GM18520 (cell line): ENCODE results near the gene KCTD19.
"Not testable (repeated sequence)": the region's sequence is repeated elsewhere in the genome, so short reads cannot be mapped to it uniquely, and the experiment has no call there.

ENCODE experiments used
- ATAC-seq: cut with Tn5 transposase; IDR thresholded peaks from one replicate; pipeline ENCODE4 v1.9.1; 2021; ENCODE audit not compliant: unreplicated experiment

The KCTD19 gene

DNA sequence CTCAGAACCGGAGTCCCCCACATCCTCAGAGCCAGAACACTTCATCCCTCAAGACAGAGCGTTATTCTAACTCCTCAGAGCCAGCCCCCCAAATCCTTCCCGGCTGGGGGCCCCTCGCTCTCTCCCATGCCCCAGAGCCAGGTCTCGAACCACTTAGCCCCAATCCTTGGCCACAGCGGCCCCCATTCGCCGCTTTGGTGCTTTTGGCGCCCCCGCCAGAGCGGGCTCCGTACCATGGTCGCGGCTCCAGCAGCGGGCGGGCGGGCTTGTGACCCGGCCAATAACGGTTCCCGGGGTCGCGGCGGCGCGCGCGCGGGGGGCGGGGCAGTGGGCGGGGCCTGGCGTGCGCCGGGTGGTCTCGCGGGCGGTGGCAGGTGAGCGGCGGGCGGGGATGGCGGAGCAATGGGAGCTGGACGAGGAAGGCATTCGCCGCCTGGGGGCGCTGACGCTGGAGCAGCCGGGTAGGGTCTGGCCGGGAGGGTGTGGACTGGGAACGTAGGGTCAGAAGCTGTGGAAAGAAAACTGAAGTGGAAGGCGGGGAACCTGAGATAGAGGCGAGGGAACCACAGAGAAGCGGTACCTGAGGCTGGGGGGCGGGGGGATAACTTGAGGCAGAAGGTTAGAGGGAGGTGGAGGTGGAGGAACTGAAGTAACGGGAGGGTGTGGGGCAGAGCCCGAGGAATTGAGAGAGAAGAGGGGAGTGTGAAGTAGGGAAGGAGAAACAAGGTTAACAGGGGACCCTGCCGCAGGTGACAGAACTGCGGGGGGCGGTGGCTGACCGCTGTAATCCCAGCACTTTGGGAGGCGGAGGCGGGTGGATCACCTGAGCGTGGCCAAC is at the start of gene KCTD19, which contains the start of gene LRRC36:
Gene KCTD19, minus strand, starts transcription at position 270 of the 838 bp plus-strand sequence. Its CDS starts 34 bp downstream, at position 236.
Gene LRRC36, plus strand, starts transcription at position 344 of the 838 bp plus-strand sequence. Its CDS starts 48 bp downstream, at position 392.
- no peak for ATAC-seq

DNA sequence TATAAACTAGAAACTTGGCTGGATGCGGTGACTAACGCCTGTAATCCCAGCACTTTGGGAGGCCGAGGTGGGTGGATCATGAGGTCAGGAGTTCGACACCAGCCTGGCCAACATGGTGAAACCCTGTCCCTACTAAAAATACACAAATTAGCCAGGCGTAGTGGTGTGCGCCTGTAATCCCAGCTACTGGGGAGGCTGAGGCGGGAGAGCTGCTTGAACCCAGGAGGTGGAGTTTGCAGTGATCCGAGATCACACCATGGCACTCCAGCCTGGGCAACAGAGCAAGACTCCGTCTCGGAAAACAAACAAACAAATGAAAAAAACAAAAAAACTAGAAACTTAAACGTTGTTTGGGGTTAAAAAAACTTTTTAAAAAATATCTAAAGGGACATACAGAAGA is 49.5 kb upstream of the KCTD19 start:
- not testable (repeated sequence) for ATAC-seq

DNA sequence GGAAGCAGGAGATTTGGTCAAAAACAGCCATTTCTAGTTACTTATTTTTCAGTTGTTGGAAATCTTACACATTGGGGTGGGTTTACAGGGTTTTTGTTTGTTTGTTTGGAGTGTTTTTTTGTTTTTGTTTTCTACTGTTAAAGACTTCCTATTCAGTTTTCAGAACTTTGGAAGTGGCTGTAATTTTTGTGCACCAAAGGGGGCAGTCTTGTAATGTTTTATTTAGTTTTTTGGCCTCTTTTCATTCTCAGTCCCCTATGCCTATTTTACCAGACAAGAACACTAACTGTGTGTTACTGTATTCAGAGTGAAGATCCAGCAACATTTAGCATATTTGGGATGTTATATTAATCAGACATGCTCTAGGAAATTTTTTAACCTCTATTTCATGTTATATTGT is 46.1 kb upstream of the KCTD19 start:
- ATAC-seq = no peak

DNA sequence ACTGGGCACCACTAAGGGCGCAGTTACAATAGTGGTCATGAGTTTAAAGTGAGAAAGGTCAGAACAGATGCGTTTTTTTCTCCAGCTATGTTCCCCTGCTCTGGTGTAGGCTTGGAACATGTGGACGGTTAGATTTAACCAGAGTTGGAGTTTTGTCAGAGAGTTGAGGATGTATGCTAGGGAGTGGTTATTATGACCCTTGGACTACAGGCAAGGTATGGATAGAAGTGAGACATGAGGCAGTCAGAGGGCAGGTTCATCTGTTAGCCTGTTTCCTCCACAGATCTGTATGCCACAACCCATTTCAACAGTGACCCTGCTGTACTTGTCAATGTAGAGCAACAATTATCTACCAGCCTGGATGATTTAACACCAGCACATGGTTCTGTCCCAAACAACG is 44.1 kb upstream of the KCTD19 start:
- ATAC-seq = no peak

DNA sequence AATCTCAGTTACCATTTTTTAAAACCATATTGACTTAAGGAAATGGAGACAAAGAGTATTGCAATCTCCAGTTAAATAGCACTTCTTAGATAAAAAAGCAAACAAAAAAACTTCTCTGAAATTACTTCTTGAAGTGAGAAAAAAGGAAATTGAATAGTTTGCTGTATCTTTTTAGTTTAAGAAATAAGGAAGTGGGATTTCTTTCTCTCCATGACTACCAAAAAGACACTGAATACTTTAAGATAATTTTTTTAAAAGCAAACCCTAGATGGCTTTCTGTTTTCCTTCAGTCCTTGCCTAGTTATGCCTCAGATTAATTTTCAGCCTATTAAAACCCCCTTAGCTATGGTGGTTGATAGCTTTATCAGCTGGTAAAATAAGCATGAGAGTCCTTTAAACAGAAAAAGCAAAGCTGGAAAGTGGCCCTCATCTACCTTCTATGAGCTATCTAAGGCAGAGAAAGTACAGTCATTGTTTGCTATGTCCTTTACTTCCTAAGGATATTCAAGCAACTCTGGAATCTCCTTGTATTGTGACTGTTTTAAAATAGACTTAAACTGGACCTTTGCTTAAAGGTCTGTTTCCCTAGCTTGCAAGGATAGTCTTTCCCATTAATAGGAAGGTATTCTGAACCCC is 38.2 kb upstream of the KCTD19 start:
- ATAC-seq = no peak

DNA sequence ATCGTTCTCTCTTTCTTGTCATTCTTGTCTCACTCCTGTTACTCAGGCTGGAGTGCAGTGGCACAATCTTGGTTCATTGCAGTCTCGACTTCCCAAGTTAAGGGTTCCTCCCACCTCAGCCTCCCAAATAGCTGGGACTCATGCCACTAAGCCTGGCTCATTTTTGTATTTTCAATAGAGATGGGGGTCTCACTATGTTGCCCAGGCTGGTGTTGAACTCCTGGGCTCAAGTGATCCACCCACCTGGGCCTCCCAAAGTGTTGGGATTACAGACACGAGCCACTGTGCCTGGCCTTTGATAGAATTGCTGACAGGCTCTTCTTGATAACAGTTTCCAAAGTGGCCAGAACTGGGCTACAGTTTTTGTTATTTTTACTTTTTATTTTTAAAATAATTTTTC is 34.5 kb upstream of the KCTD19 start:
- ATAC-seq = no peak

DNA sequence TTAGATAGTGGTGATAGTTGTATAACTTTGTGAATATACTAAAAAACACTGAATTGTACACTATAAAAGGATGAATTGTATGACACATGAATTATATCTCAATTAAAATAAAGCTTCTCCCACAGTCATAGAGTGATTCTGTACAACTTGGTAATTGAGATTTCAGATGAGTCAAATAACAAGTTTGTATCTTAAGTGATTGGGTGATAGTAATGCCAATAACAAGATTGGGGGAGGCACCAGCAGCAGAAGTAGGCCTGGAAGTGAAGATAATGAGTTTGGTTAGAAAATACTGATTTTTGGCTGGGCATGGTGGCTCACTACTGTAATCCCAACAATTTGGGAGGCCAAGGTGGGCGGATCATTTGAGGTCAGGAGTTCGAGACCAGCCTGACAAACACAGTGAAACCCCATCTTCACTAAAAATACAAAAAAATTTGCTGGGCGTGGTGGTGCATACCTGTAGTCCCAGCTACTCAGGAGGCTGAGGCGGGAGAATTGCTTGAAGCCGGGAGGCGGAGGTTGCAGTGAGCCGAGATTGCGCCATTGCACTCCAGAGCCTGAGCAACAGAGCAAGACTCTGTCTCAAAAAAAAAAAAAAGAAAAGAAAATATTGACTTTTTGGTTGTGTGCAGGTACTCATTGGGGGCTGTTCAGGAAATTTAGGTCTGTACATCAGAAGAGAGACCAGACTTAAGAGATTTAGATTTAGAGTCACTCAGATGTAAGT is 33.2 kb upstream of the KCTD19 start:
- not testable (repeated sequence) for ATAC-seq

DNA sequence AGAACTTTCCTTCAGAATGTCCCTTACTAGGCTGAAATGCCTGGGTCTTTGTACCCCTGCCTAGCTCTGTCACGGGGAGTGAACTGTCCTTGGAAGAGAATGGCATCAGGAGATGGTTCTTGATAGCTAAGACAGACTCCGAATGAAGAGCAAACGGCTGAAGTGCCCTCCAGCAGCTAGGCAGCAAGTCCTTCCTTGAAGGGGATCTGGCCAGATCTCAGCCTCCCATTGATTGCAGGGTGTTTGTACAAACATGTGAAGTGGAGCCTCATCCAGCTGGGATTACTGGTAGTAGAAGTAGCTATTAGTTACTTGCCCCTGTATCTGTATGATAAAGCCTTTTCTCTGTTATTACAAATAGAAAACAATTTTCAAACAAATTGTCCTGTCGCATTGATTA is 31.0 kb upstream of the KCTD19 start:
- no peak for ATAC-seq

DNA sequence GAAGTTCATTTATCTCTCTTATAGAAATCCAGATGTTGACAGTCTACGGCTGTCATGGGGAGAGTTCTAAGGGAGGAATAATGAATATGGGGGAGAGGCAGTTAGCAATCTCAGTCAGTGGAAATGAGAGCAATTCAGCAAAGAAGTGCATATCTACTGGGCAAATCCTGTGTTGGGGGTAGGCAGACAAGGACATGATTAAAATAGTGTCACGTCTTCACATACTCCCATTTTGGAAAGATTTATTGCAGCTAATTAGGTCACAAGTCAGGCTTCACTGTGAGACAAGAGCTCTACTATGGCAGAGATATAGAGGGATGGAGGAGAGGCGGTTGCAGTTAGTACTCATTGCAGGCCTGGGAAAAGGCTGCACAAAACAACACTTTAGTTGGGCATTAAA is 29.9 kb upstream of the KCTD19 start:
- ATAC-seq = no peak

DNA sequence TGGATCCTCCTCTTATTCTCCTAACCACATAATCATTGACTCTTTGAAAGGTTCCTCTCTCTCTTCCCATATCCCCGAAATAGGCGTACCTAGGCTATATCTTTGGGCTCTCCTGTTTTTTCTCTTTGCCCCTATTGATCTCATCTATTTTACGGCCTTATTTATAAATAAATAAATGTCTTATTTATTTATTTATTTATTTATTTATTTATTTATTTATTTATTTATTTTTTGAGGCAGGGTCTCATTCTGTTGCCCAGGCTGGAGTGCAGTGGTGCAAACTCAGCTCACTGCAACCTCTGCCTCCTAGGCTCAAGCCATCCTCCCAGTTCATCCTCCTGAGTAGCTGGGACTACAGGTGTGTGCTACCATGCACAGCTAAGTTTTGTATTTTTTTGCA is 25.9 kb upstream of the KCTD19 start:
- not testable (repeated sequence) for ATAC-seq

DNA sequence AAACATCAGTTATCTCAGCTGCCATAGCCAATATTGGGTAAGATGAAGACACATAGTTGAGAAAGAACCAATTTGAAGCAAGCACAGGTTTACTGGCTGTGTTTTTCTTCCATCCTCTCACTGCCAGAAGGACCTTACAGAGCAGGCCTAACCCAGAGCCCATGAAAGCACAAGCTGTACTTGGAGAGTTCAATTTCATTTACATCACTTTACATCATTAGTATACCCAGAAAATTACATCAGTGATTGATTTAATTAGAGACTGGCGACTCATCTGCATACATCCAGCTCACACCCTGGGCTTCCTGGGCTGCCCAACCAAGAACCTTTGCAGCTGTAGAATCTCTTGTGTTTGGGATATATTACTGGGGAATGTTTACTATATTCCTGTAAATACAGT is 23.8 kb upstream of the KCTD19 start:
- ATAC-seq = no peak

DNA sequence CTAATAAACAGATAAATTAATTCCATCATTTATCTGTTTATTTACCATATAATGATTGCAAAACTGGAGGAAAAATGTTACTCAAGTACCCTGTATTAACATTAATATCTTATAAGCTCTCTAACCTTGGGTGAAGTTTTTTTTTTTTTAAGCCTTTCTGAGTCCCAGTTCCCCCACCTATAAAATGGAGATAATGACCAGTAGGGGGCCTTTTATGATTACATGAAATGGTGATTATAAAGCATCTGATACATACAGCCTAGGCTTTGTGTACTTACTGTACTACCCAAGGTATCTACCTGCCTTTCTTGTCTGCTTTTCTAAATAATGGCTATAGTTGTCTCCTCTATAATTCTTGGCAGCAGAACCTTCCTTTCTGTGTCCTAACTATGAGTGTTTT is 22.6 kb upstream of the KCTD19 start:
- no peak for ATAC-seq

DNA sequence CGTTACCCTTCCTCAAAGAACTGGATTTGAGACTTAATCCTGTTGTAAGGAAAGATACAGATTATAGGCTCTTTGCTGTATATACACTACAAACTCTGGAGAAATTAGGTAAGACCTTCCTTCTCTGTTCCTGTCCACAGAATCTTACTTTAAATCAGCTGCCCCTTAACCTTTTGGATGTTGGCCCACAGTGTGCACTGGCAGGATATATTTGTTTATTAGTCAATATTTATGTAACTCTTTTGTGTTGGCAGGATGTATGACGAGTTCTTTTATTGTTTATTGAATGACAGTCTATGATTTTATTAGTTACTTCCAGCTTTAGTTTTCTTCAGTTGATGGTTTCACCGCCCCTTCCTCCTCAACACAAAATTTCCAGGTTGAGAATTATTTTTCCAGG is 19.8 kb upstream of the KCTD19 start:
- no peak for ATAC-seq

DNA sequence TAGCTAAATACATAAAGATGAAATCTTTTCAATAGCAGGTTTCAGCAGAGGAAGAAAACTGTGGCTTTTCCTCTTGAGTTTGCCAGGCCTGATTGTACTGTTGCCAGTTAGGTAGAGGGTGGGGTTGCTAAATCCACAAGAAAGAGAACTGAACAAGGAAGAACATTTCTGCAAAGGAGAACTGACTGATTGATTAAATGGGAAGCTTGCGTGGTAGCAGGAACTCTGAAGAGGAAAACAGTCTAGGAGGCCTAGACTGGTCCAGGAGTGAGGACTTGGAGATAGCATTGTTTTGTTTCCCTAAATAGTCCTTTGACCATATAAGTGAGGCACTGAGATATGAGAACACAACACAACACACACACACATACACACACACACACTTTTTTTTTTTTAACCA is 18.9 kb upstream of the KCTD19 start:
- ATAC-seq = no peak

DNA sequence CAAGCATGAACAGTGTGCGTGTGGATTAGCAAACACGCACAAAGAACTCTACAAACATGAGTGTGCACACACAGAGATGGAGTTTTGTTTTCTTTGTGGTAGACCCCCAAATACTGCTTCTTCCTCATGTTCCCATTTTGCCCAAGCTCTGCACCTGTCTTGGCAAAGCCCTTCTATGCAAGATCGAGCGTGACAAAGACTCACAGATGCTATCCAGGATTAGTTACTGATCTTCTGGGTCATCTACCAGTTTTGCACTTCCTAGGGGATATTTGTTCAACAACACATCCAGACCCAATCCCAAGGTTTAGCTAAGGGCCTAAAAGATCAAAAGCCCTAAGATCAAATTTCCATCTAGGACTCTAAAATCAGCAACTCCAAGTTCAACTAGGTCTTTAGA is 16.1 kb upstream of the KCTD19 start:
- ATAC-seq = no peak

DNA sequence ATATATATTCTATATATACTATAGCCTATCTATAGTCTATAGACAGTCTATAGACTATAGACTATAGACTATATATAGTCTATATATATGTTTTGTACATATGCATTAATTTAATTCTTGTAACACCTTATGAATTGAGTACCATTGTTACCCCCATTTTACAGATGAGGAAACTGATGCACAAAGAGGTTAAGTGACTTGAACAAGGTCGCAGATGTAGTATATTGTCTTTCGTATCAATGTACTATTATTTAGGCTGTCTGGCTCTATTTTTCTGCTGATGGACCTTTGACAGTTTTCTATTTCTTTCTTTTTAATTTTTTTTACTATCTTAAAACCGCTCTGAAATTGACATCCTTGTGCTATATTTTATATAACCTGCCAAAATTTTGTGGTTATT is 14.7 kb upstream of the KCTD19 start:
- ATAC-seq = no peak

DNA sequence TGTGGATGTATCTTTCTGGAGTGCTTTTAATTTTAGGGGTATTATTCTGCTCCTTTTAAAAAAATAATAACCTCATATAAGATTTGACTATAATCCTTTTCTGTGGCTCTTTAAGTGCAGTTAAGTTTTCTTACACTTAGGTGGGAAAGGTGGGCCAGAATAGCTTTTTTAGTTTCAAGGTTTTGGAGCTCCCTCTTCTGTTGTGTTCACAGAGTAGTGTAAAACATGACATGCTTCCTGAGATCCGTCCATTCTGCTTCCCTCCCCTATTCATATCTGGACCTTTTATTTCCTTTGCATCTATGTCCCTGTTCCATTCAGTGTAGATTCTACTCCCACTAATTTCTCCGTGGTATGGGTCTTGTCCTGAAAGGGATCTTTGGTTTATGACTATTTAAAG is 12.9 kb upstream of the KCTD19 start:
- no peak for ATAC-seq

DNA sequence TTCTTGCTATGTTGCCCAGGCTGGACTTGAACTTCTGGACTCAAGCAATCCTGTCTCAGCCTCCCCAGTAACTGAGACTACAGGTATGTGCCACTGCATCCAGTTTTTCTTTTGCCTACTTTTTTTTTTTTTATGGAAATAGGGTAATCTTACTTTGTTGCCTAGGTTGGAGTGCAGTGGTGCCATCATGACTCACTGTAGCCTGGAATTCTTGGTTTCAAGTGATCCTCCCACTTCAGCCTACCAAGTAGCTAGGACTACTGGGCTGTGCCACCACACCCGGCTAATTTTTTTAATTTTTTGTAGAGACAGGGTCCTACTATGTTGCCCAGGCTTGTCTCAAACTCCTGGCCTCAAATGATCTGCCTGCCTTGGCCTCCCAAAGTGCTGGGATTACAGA is 10.1 kb upstream of the KCTD19 start:
- ATAC-seq = no peak

DNA sequence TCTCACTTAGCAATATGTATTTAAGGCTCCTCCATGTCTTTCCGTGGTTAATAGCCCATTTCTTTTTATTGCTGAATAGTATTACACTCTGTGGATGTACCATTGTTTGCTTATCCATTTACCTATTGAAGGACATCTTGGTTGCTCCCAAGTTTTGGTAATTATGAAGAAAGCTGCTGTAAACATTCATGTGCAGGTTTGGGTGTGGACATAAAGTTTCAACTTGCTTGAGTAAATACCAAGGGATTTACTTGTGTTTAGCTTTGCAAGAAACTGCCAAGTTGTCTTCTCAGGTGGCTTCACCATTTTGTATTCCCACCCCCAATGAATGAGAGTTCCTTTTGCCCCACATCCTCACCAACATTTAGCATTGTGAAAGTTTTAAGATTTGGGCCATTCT is 9.6 kb upstream of the KCTD19 start:
- ATAC-seq = no peak

DNA sequence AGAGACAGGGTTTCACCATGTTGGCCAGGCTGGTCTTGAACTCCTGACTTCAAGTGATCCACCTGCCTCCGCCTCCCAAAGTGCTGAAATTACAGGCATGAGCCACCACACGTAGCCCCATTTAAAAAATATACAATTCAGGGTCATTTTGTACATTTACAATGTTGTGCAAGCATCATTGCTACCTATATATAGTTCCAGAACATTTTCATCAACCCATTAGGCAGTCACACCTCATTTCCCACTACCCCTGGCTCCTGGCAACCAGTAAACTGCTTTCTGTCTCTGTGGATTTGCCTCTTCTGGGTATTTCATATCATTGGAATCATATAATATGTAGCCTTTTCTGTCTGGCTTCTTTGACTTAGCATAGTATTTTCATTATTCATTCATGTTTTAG is 6.8 kb upstream of the KCTD19 start:
- no peak for ATAC-seq

DNA sequence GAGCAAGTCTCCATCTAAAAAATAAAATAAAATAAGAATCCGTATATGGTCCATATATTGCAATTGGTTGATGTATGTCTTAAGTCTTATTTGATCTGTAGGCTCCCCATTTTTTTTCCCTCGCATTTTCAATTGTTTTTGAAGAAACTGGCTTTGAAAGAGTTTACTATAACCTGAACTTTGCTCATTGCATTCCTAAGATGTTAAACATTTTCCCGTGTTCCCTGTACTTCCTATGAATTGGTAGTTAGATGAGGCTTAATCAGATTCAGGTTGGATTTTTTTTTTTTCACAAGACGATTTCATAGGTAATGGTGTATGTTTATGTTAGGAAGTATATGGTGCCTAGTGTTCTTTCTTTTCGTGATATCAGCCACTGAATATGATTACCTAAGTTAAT is 3.4 kb upstream of the KCTD19 start:
- no peak for ATAC-seq

DNA sequence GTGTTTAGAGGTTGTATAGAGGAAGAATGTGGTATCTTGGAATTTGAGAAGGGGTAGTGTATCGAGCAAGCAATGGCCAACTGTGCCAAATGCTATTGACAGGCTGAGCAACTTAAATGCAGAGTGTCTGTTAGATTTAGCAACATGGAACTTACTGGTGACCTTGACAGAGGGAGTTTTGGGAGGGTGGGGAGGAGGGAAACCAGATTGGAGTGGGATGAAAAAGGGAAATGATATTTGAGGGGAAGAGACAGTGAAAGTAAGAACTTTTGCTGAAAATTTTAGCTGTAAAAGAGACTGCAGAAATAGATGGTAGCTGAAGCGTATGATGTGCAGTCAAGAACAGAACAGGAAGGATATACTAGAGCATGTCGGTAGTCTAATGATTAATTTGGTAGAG is 1.2 kb upstream of the KCTD19 start:
- ATAC-seq = no peak
